ENCODE data around the gene UQCC5.

DNA sequence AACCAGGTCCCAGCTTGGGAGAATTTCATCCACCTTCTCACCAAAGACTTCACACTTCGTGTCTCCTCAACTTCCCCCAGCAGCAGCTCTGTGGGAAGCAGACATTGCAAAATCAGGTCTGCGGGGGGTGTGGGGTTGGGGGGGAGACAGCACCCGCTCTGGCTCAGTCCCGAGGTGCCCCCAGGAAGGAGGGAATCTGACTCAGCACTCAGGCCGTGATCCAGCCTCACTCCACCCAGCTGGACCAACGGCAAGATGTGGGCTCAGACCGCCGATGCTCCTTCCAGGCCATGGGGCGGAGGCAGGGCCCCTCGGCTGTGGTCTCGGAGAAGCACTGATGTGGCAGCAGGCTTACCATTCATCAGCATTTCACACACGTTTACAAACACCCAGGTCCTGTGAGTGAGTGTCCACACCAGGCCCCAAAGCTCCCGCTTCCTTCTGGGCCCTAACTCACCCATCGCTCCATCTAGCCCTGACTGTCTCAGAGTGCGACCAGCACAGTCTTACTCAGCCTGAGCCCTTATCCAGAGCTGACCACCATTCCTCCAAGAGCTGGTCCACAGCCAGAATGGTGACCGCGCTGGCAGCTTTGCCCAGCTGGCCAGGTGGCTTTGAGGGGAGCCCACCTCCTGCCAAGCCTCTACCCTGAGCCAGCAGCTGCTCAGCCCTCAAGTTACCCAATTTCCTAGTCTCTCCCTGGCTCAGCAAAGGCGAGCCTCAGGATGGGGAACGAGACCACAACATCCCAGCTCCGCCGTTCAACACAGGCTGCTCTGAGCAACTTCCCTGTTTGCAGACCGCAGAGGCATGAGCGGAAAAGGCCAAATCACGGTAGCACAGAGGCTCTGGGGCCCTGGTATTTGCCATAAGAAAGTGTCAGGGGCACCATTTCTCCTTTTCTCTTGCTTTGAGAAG lies 38.0 kb upstream of the UQCC5 start:
- TF ChIP-seq, protein P1, sequence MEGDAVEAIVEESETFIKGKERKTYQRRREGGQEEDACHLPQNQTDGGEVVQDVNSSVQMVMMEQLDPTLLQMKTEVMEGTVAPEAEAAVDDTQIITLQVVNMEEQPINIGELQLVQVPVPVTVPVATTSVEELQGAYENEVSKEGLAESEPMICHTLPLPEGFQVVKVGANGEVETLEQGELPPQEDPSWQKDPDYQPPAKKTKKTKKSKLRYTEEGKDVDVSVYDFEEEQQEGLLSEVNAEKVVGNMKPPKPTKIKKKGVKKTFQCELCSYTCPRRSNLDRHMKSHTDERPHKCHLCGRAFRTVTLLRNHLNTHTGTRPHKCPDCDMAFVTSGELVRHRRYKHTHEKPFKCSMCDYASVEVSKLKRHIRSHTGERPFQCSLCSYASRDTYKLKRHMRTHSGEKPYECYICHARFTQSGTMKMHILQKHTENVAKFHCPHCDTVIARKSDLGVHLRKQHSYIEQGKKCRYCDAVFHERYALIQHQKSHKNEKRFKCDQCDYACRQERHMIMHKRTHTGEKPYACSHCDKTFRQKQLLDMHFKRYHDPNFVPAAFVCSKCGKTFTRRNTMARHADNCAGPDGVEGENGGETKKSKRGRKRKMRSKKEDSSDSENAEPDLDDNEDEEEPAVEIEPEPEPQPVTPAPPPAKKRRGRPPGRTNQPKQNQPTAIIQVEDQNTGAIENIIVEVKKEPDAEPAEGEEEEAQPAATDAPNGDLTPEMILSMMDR (IDR thresholded peaks at IDR 0.05), result no peak
- TF ChIP-seq POLR2A (IDR thresholded peaks at IDR 0.05), result peak in 1 of 4 donors; percentile 7
